ENCODE measurements around the gene EHMT2.
"Not testable (repeated sequence)": the region's sequence is repeated elsewhere in the genome, so short reads cannot be mapped to it uniquely, and the experiment has no call there.

EHMT2 gene

DNA sequence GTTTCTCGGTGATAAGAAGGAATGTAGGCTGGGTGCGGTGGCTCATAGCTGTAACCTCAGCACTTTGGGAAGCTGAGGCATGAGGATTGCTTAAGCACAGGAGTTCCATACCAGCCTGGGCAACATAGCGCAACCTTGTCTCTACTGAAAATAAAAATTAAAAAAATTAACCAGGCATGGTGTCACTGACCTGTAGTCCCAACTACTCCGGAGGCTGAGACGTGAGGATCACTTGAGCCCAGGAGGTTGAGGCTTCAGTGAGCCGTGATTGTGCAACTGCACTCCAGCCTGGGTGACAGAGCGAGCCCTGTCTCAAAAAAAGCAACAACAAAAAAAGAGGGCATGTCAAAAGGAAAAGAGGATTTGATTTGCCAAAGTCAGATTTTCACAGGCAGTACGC lies 38.8 kb downstream of the EHMT2 start:
- Histone ChIP-seq H3K27me3 (no peaks in the 10 kb centered on the region), H3K9me3 (no peaks in the 10 kb centered on the region), H3K27ac (no peak overlapping the region), H3K4me3 (no peak overlapping the region), H3K36me3 (peaks cover 25 to 41% (median 35%) of the 10 kb centered on the region in 3 donors), H3K4me1 (peaks cover 0 to 17% (median 15%) of the 10 kb centered on the region in 4 donors)
- DNase-seq = no peak
- TF ChIP-seq, protein P1, sequence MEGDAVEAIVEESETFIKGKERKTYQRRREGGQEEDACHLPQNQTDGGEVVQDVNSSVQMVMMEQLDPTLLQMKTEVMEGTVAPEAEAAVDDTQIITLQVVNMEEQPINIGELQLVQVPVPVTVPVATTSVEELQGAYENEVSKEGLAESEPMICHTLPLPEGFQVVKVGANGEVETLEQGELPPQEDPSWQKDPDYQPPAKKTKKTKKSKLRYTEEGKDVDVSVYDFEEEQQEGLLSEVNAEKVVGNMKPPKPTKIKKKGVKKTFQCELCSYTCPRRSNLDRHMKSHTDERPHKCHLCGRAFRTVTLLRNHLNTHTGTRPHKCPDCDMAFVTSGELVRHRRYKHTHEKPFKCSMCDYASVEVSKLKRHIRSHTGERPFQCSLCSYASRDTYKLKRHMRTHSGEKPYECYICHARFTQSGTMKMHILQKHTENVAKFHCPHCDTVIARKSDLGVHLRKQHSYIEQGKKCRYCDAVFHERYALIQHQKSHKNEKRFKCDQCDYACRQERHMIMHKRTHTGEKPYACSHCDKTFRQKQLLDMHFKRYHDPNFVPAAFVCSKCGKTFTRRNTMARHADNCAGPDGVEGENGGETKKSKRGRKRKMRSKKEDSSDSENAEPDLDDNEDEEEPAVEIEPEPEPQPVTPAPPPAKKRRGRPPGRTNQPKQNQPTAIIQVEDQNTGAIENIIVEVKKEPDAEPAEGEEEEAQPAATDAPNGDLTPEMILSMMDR (IDR thresholded peaks at IDR 0.05) = no peak
- intact Hi-C loops (cut with DNase I; ENCODE audit: low total_unique reads) = no loop called here

DNA sequence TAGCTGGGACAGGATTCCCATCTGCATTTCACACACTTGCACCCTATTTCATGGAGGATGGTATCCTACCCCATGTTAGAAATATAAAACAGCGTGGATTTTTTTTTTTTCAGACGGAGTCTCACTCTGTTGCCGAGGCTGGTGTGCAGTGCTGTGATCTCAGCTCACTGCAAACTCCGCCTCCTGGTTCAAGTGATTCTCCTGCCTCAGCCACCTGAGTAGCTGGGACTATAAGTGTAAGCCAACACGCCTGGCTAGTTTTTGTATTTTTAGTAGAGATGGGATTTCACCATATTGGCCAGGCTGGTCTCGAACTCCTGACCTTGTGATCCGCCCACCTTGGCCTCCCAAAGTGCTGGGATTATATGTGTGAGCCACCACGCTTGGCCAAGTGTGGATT lies 39.7 kb downstream of the EHMT2 start:
- H3K4me1 ChIP-seq = peaks cover 0 to 11% (median 8%) of the 10 kb centered on the region in 4 donors
- H3K27me3 ChIP-seq; H3K27ac ChIP-seq; DNase-seq; H3K4me3 ChIP-seq; H3K9me3 ChIP-seq; intact Hi-C loops (cut with DNase I; ENCODE audit: low total_unique reads): not testable (repeated sequence)
- peaks cover 25 to 41% (median 35%) of the 10 kb centered on the region in 3 donors for H3K36me3 ChIP-seq

DNA sequence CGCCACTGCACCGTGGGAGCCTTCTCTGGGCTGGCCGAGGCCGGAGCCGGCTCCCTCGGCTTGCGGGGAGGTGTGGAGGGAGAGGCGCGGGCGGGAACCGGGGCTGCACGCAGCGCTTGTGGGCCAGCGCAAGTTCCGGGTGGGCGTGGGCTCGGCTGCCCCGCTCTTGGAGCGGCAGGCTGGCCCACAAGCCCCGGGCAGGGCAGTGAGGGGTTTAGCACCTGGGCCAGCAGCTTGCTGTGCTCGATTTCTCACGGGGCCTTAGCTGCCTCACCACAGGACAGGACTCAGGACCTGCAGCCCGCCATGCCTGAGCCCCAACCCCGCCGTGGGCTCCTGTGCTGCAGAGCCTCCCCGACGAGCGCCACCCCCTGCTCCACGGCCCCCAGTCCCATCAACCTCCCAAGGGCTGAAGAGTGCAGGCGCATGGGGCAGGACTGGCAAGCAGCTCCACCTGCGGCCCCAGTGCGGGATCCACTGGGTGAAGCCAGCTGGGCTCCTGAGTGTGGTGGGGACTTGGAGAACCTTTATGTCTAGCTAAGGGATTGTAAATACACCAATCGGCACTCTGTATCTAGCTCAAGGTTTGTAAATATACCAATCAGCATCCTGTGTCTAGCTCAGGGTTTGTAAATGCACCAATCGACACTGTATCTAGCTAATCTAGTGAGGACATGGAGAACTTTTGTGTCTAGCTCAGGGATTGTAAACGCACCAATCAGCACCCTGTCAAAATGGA lies 45.3 kb downstream of the EHMT2 start:
- H3K27ac ChIP-seq; H3K36me3 ChIP-seq; H3K27me3 ChIP-seq; H3K4me3 ChIP-seq; intact Hi-C loops (cut with DNase I; ENCODE audit: low total_unique reads); H3K9me3 ChIP-seq; H3K4me1 ChIP-seq; DNase-seq: not testable (repeated sequence)

DNA sequence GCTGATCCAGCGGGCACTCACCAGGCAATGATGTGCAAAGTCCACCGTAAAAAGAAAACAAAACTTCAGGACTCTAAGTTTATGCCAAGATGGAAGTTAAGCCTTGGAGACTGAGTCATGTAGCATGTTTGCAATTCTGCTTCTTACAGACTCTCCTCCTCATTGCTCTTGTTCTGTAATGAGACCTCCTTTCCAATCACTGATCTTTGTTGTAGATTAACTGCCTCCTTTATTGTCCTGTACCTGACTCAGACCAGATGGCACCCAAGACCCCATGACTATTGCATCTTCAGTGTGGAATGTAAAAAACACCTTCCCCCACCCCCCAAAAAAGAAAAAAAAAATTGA lies 46.0 kb downstream of the EHMT2 start:
- Histone ChIP-seq H3K4me3 (no peak overlapping the region), H3K4me1 (no peaks in the 10 kb centered on the region), H3K27me3 (no peaks in the 10 kb centered on the region), H3K36me3 (no peaks in the 10 kb centered on the region), H3K27ac (no peak overlapping the region), H3K9me3 (no peaks in the 10 kb centered on the region)
- intact Hi-C loops (cut with DNase I; ENCODE audit: low total_unique reads) = no loop called here
- TF ChIP-seq, protein P1 (IDR thresholded peaks at IDR 0.05) = no peak
- DNase-seq = no peak

DNA sequence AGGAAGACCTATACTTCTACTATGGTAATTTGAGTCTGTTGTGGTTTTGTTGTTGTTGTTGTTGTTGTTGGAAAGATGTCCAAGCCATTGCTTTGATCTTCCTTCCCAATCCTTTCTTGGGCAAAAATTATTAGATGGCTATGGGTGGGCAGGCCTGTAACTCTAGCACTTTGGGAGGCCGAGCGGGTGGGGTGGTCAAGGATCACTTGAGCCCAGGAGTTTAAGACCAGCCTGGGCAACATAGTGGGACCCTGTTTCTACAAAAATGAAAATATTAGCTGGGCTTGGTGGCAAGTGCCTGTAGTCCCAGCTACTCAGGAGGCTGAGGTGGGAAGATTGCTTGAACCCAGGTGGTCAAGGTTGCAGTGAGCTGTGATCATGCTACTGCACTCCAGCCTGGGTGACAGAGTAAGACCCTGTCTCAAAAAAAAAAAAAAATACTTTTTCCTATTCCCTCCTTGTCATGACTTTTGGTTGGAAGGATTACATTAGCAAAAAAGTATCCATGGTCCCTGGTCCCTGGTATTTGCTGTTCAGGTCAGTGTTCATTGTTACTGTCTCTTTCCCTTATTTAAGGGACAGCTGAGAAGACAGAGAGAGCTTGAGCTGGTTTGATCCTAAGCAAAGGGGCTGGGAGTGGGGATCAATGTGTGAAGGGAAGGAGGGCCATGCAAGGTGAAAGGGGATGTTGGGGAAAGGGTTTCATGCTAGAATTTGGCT lies 46.6 kb downstream of the EHMT2 start:
- Histone ChIP-seq H3K9me3 (no peaks in the 10 kb centered on the region), H3K4me3 (no peak overlapping the region), H3K36me3 (no peaks in the 10 kb centered on the region), H3K4me1 (no peaks in the 10 kb centered on the region), H3K27me3 (no peaks in the 10 kb centered on the region), H3K27ac (no peak overlapping the region)
- DNase-seq = no peak
- intact Hi-C loops (cut with DNase I; ENCODE audit: low total_unique reads) = no loop called here
- TF ChIP-seq, protein P1 (IDR thresholded peaks at IDR 0.05) = no peak

DNA sequence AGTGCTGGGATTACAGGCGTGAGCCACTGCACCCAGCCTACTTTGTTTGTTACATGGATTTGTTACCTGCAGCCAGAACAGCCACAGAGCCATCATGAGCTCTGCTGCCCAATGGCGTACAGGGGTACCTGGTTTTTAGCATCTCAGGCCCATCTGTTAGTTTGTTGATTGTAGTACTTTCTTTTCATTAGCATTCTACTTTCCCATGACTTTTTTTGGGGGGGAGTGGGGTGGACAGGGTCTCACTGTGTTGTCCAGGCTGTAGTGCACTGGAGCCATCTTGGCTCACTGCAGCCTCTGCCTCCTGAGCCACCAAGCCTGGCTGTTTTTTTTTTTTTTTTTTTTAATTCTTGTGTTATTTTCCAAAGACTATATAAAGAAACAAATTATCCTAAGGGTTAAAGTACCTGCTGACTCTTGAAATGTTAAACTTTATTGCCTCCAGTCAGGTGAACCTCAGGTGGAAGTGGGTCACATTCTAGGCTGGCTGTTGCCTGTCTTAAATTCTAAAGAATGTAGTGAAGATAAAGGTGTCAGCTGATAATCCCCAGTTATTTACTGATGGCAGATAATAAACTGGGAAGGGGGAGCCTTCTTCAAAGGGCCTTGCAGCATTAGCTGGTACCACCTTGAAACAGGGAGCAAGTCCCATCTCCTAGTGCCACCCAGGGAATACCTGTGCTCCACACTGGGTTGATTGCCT lies 50.1 kb downstream of the EHMT2 start:
- no peak for DNase-seq
- no peak overlapping the region for H3K4me3 ChIP-seq
- H3K9me3 ChIP-seq = no peaks in the 10 kb centered on the region
- TF ChIP-seq, protein P1 (IDR thresholded peaks at IDR 0.05) = no peak
- no peak overlapping the region for H3K27ac ChIP-seq
- H3K27me3 ChIP-seq = no peaks in the 10 kb centered on the region
- intact Hi-C loops (cut with DNase I; ENCODE audit: low total_unique reads) = no loop called here
- no peaks in the 10 kb centered on the region for H3K4me1 ChIP-seq
- H3K36me3 ChIP-seq = peaks cover 0 to 13% (median 0%) of the 10 kb centered on the region in 3 donors
